ENCODE results near the gene RNF138.
"Not testable (repeated sequence)": the region's sequence is repeated elsewhere in the genome, so short reads cannot be mapped to it uniquely, and the experiment has no call there.

RNF138 gene

GRCh38 chr18:32091724-32092421 lies at the start of gene RNF138:
RNF138 (plus strand) TSS chr18:32091874; CDS start chr18:32092777, 903 bp downstream.
- peak; percentile 74 for DNase-seq (ENCODE audit: low read depth)

- no peak for DNase-seq (ENCODE audit: low read depth)
Observed at GRCh38 chr18:32042337-32042736, 49.3 kb upstream of the RNF138 start.

GRCh38 chr18:32048507-32049091 lies 43.1 kb upstream of the RNF138 start:
- no peak for DNase-seq (ENCODE audit: low read depth)

- peak; percentile 17 for DNase-seq (ENCODE audit: low read depth)
Observed at GRCh38 chr18:32049393-32050171, 42.1 kb upstream of the RNF138 start.

- DNase-seq (ENCODE audit: low read depth) = no peak
Observed at GRCh38 chr18:32056613-32057358, 34.9 kb upstream of the RNF138 start.

- DNase-seq (ENCODE audit: low read depth) = no peak
Observed at GRCh38 chr18:32057624-32058165, 34.0 kb upstream of the RNF138 start.

- DNase-seq (ENCODE audit: low read depth) = no peak
Observed at GRCh38 chr18:32060026-32060425, 31.6 kb upstream of the RNF138 start.

- DNase-seq (ENCODE audit: low read depth) = no peak
Observed at GRCh38 chr18:32067375-32068167, 24.1 kb upstream of the RNF138 start.

GRCh38 chr18:32072321-32072720 lies 19.4 kb upstream of the RNF138 start:
- no peak for DNase-seq (ENCODE audit: low read depth)

GRCh38 chr18:32074206-32074605 lies 17.5 kb upstream of the RNF138 start:
- DNase-seq (ENCODE audit: low read depth) = no peak

GRCh38 chr18:32078845-32079244 lies 12.8 kb upstream of the RNF138 start:
- no peak for DNase-seq (ENCODE audit: low read depth)

GRCh38 chr18:32081881-32082280 lies 9.8 kb upstream of the RNF138 start:
- no peak for DNase-seq (ENCODE audit: low read depth)

- DNase-seq (ENCODE audit: low read depth) = no peak
Observed at GRCh38 chr18:32083781-32084180, 7.9 kb upstream of the RNF138 start.

- no peak for DNase-seq (ENCODE audit: low read depth)
Observed at GRCh38 chr18:32086881-32087280, 4.8 kb upstream of the RNF138 start.

- DNase-seq (ENCODE audit: low read depth) = not testable (repeated sequence)
Observed at GRCh38 chr18:32090831-32091230, 843 bp upstream of the RNF138 start.

- no peak for DNase-seq (ENCODE audit: low read depth)
Observed at GRCh38 chr18:32091325-32091723, 350 bp upstream of the RNF138 start.

GRCh38 chr18:32092422-32093101 lies 888 bp downstream of the RNF138 start:
- peak; percentile 99 for DNase-seq (ENCODE audit: low read depth)

- DNase-seq (ENCODE audit: low read depth) = no peak
Observed at GRCh38 chr18:32093102-32093511, 1.4 kb downstream of the RNF138 start.

GRCh38 chr18:32093523-32093922 lies 1.8 kb downstream of the RNF138 start:
- DNase-seq (ENCODE audit: low read depth) = no peak

GRCh38 chr18:32095192-32095899 lies 3.7 kb downstream of the RNF138 start:
- DNase-seq (ENCODE audit: low read depth) = no peak
